ENCODE measurements around the gene KCND2. TPM values are rescaled to one million over a fixed set of nuclear protein-coding genes. Genes with fewer than 3 reads are reported as not detected.

KCND2 gene
- total RNA-seq, 1 donor: 17.3 TPM

- H3K4me3 ChIP-seq (ENCODE audit: low read depth, low read length): no peak overlapping the region
- DNase-seq (ENCODE audit: low read depth): no peak
- TF ChIP-seq CTCF (IDR thresholded peaks at IDR 0.05; ENCODE audit: insufficient read depth, low read depth, low read length): no peak
Measured at GRCh38 chr7:120274482-120274881, 1.5 kb downstream of the KCND2 start.

- no peak for DNase-seq (ENCODE audit: low read depth)
- H3K4me3 ChIP-seq (ENCODE audit: low read depth, low read length): no peak overlapping the region
- TF ChIP-seq CTCF (IDR thresholded peaks at IDR 0.05; ENCODE audit: insufficient read depth, low read depth, low read length): no peak
Measured at GRCh38 chr7:120274899-120275298, 1.9 kb downstream of the KCND2 start.

DNA sequence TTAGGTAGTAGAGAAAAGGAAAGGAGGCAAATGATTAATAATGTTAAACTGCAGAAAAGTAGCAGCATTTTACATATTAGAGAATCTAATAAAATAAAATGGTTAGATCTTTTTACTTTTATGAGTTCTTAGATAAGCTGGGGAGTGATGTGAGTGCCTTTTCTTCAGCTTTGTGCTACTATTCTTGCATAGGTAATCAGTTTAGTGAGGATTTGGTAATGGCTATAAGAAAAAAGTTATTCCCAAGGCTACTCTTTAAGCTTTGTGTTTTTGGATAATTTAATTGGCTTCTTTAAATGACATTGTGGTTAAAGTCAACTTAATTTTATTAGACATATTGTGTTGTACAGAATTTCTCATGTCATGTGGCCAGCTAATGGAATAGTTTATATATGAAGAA lies 3.7 kb downstream of the KCND2 start:
- no peak for TF ChIP-seq CTCF (IDR thresholded peaks at IDR 0.05; ENCODE audit: insufficient read depth, low read depth, low read length)
- H3K4me3 ChIP-seq (ENCODE audit: low read depth, low read length): peak overlapping the region; percentile 12
- DNase-seq (ENCODE audit: low read depth): no peak

DNA sequence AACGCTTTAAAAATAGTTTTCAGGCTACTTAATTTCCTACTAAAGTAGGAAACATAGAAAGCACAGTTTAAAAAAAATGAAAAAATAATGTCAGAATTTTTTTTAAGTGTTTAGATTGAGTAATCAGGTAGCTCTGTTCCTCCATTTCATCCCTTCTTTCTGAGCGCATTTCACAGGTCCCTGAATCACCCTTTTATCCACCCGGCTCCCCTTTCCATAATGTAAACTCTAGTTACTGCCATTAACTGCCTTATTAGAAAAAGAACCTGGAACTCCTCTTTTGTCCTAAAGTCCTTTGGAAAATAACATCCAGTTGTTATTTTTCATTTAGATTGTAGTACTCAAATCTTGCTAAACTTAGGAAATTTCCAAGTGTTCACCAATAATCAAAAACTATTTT lies 5.8 kb downstream of the KCND2 start:
- TF ChIP-seq CTCF (IDR thresholded peaks at IDR 0.05; ENCODE audit: insufficient read depth, low read depth, low read length): no peak
- no peak for DNase-seq (ENCODE audit: low read depth)
- no peak overlapping the region for H3K4me3 ChIP-seq (ENCODE audit: low read depth, low read length)

GRCh38 chr7:120280743-120281142 lies 7.8 kb downstream of the KCND2 start:
- DNase-seq (ENCODE audit: low read depth): no peak
- TF ChIP-seq CTCF (IDR thresholded peaks at IDR 0.05; ENCODE audit: insufficient read depth, low read depth, low read length): no peak
- no peak overlapping the region for H3K4me3 ChIP-seq (ENCODE audit: low read depth, low read length)

- no peak for DNase-seq (ENCODE audit: low read depth)
- no peak overlapping the region for H3K4me3 ChIP-seq (ENCODE audit: low read depth, low read length)
- no peak for TF ChIP-seq CTCF (IDR thresholded peaks at IDR 0.05; ENCODE audit: insufficient read depth, low read depth, low read length)
Measured at GRCh38 chr7:120293027-120293426, 20.1 kb downstream of the KCND2 start.

DNA sequence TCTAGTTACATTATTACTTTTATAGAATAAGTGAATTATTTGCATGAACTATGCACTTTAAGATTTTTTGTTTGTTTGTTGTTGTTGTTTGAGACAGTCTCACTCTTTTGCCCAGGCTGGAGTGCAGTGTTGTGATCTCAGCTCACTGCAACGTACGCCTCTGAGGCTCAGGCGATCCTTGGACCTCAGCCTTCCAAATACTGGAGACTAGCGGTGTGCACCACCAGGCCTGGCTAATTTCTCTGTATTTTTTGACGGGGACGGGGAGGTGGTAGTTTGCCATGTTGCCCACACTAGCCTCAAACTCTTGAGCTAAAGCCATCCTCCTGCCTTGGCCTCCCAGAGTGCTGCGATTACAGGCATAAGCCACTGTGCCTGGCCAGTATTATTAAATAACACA lies 29.2 kb downstream of the KCND2 start:
- TF ChIP-seq CTCF (IDR thresholded peaks at IDR 0.05; ENCODE audit: insufficient read depth, low read depth, low read length): no peak

More for the DNA sequence above, 29.2 kb downstream of the KCND2 start:
- no peak for DNase-seq (ENCODE audit: low read depth)
- H3K4me3 ChIP-seq (ENCODE audit: low read depth, low read length): no peak overlapping the region

Data from fibroblast of villous mesenchyme (primary cell).